Glutamatergic neuron (in vitro differentiated cells): ENCODE results near the gene UMODL1. TPM values are rescaled to one million over a fixed set of nuclear protein-coding genes. Genes with fewer than 3 reads are reported as not detected.

Experiments used
- DNase-seq: peaks from one replicate; pipeline ENCODE4 v3.0.0; 2022
- H3K27ac Mint-ChIP-seq: one replicate; pipeline ENCODE4 v1.8.0; 2020; ENCODE audit warnings: mild to moderate bottlenecking, mixed read lengths, inconsistent platforms; ENCODE audit not compliant: unreplicated experiment
- H3K27me3 Mint-ChIP-seq: one replicate; pipeline ENCODE4 v1.8.0; 2020; ENCODE audit warnings: mild to moderate bottlenecking, moderate library complexity, mixed read lengths, inconsistent platforms; ENCODE audit not compliant: unreplicated experiment
- H3K36me3 Mint-ChIP-seq: one replicate; pipeline ENCODE4 v1.8.0; 2020; ENCODE audit warnings: mild to moderate bottlenecking, mixed read lengths, inconsistent platforms; ENCODE audit not compliant: unreplicated experiment
- H3K4me1 Mint-ChIP-seq: one replicate; pipeline ENCODE4 v1.8.0; 2020; ENCODE audit warnings: mild to moderate bottlenecking, low read depth, mixed read lengths, inconsistent platforms; ENCODE audit not compliant: unreplicated experiment
- H3K4me3 Mint-ChIP-seq: one replicate; pipeline ENCODE4 v1.8.0; 2020; ENCODE audit warnings: mild to moderate bottlenecking, mixed read lengths, inconsistent platforms; ENCODE audit not compliant: unreplicated experiment
- H3K9me3 Mint-ChIP-seq: one replicate; pipeline ENCODE4 v1.8.0; 2020; ENCODE audit warnings: mild to moderate bottlenecking, moderate library complexity, mixed read lengths, inconsistent platforms; ENCODE audit not compliant: unreplicated experiment
- CTCF ChIP-seq: fragments of 200-600 bp; sonication (generic); IDR thresholded peaks from one replicate; pipeline ENCODE4 v1.5.0; 2021; ENCODE audit not compliant: partially characterized antibody, unreplicated experiment
- total RNA-seq: library from RNA; stranded (reverse); fragmentation: NEBNext Ultra II Directional; extraction: Animal tissue kit (Norgen Biotek cat#: 25700); gene quantifications from one replicate; pipeline ENCODE4 v1.2.1, GENCODE V29; 2021; ENCODE audit not compliant: unreplicated experiment

UMODL1 gene
- total RNA-seq, 1 donor from 2014 or later: not detected

GRCh38 chr21:42171091-42172053 lies 100.3 kb downstream of the UMODL1 start:
- peaks cover 1% of the 10 kb centered on the region for H3K27me3 Mint-ChIP-seq
- no peak overlapping the region for H3K4me3 Mint-ChIP-seq
- DNase-seq: no peak
- no peak for TF ChIP-seq CTCF
- no peaks in the 10 kb centered on the region for H3K9me3 Mint-ChIP-seq
- H3K4me1 Mint-ChIP-seq: peaks cover 2% of the 10 kb centered on the region
- H3K36me3 Mint-ChIP-seq: peaks cover 9% of the 10 kb centered on the region
- H3K27ac Mint-ChIP-seq: no peak overlapping the region

- TF ChIP-seq CTCF: no peak
- Mint-ChIP-seq H3K27me3 (peaks cover 1% of the 10 kb centered on the region), H3K27ac (no peak overlapping the region), H3K4me3 (no peak overlapping the region), H3K36me3 (peaks cover 9% of the 10 kb centered on the region), H3K9me3 (no peaks in the 10 kb centered on the region), H3K4me1 (peaks cover 2% of the 10 kb centered on the region)
- no peak for DNase-seq
These were observed 101.7 kb downstream of the UMODL1 start for GRCh38 chr21:42172596-42173483.

- TF ChIP-seq CTCF: no peak
- H3K4me1 Mint-ChIP-seq: peaks cover 2% of the 10 kb centered on the region
These were observed 103.1 kb downstream of the UMODL1 start for GRCh38 chr21:42174173-42174572.

GRCh38 chr21:42175110-42175710 lies 104.1 kb downstream of the UMODL1 start:
- no peak overlapping the region for H3K27ac Mint-ChIP-seq
- H3K36me3 Mint-ChIP-seq: peaks cover 9% of the 10 kb centered on the region
- H3K4me1 Mint-ChIP-seq: peaks cover 2% of the 10 kb centered on the region
- no peaks in the 10 kb centered on the region for H3K9me3 Mint-ChIP-seq
- no peak for TF ChIP-seq CTCF
- no peak overlapping the region for H3K4me3 Mint-ChIP-seq
- H3K27me3 Mint-ChIP-seq: peaks cover 1% of the 10 kb centered on the region
- DNase-seq: no peak

More at GRCh38 chr21:42174173-42174572, 103.1 kb downstream of the UMODL1 start:
- peaks cover 9% of the 10 kb centered on the region for H3K36me3 Mint-ChIP-seq
- H3K27me3 Mint-ChIP-seq: peaks cover 1% of the 10 kb centered on the region
- H3K27ac Mint-ChIP-seq: peak overlapping the region; percentile 73
- DNase-seq: peak; percentile 52
- no peaks in the 10 kb centered on the region for H3K9me3 Mint-ChIP-seq
- no peak overlapping the region for H3K4me3 Mint-ChIP-seq
